Measurements from ENCODE around the gene NRM. TPM values are rescaled to one million over a fixed set of nuclear protein-coding genes. Genes with fewer than 3 reads are reported as not detected.

Gene NRM
- total and polyA plus RNA-seq, 2 of the 13 experiments (the other 11 are each of a cell fraction or from before 2014, with no cell fraction given), result 12.5 to 16.0 TPM

DNA sequence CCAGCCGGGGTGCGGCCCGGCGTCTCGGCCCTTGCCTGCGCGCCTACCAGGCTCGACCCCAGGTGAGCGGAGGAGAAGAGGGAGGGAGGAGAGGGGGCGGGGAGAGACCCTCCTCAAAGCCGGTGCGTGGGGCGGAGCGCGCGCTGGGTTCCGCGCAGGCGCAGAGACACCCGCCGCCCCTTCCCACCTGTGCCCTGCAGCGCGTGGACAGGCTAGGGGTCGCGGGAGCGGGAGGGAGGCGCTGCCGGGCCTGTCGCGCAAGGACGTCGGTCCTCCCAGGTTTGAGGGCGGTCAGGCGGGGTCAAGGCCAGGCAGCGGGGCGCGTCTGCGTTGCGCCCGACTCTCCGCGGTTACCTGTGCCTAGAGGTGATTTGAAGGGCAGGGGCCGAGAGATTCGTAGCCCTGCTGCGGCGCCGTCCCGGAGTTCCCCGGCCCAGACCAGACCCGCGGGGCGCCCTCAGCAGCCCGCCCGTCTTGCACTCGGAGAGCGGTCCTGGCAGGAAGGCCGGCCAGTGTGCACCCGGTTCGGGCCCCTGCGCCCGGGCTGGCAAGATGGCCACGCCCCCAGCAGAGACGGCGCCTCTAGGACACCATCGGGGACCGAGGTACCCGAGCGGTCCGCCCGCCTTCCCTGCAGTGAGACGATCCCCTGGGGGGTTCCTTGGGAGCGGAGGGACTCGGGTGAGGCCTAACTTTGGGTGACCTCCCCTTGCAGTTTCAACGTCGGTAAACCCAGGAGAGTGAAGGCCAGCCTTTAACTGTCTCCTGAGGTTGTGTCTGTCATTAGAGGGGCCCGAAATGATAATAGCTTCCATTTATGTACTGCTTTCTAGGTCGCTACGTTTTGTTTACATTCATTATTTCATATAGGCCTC lies 43.3 kb downstream of the NRM start (continued):
- TF ChIP-seq RBFOX2 (IDR thresholded peaks at IDR 0.05; ENCODE audit: low read depth, low read length), result peak; percentile 99
- TF ChIP-seq SAFB2 (CRISPR knock-in tag; IDR thresholded peaks at IDR 0.05; ENCODE audit: borderline replicate concordance, low read depth), result peak; percentile 93; the same call in 1 of the 2 replicates
- peak; percentile 84; the same call in 1 of the 2 replicates for TF ChIP-seq ZNF891 (CRISPR knock-in tag; IDR thresholded peaks at IDR 0.05)
- TF ChIP-seq XRCC5 (optimal IDR thresholded peaks at IDR 0.05; ENCODE audit: low read length), result no peak
- peak; percentile 80; the same call in 1 of the 2 replicates for TF ChIP-seq ZNF737 (CRISPR knock-in tag; IDR thresholded peaks at IDR 0.05; ENCODE audit: borderline replicate concordance)
- TF ChIP-seq WIZ (CRISPR knock-in tag; IDR thresholded peaks at IDR 0.05), result peak; percentile 93
- no peak for TF ChIP-seq HHEX (CRISPR knock-in tag; IDR thresholded peaks at IDR 0.05)
- peak; percentile 97 for TF ChIP-seq NFKB2 (CRISPR knock-in tag; IDR thresholded peaks at IDR 0.05; ENCODE audit: borderline replicate concordance)
- peak; percentile 95 for TF ChIP-seq ZNF572 (CRISPR knock-in tag; IDR thresholded peaks at IDR 0.05)
- TF ChIP-seq MAFG (CRISPR knock-in tag; IDR thresholded peaks at IDR 0.05), result no peak
- peak; percentile 95; the same call in 1 of the 2 replicates for TF ChIP-seq ZNF724P (CRISPR knock-in tag; IDR thresholded peaks at IDR 0.05; ENCODE audit: borderline replicate concordance)
- TF ChIP-seq ZNF672 (CRISPR knock-in tag; IDR thresholded peaks at IDR 0.05), result peak; percentile 7; the same call in 1 of the 2 replicates
- peak; percentile 95 for TF ChIP-seq SATB2 (CRISPR knock-in tag; IDR thresholded peaks at IDR 0.05)
- no peak for TF ChIP-seq MATR3 (CRISPR knock-in tag; IDR thresholded peaks at IDR 0.05)
- no peak for TF ChIP-seq ZNF20 (CRISPR knock-in tag; IDR thresholded peaks at IDR 0.05)
- peak; percentile 98 for TF ChIP-seq ARNT2 (CRISPR knock-in tag; IDR thresholded peaks at IDR 0.05; ENCODE audit: low read depth)
- TF ChIP-seq FIP1L1 (IDR thresholded peaks at IDR 0.05; ENCODE audit: borderline replicate concordance, insufficient read depth, low read depth, low read length), result 0 out of 2 replicates have a peak, but pooled peaks have one; percentile 0
- peak; percentile 96 for TF ChIP-seq ZNF607 (CRISPR knock-in tag; IDR thresholded peaks at IDR 0.05; ENCODE audit: borderline replicate concordance)
- TF ChIP-seq, protein P1, sequence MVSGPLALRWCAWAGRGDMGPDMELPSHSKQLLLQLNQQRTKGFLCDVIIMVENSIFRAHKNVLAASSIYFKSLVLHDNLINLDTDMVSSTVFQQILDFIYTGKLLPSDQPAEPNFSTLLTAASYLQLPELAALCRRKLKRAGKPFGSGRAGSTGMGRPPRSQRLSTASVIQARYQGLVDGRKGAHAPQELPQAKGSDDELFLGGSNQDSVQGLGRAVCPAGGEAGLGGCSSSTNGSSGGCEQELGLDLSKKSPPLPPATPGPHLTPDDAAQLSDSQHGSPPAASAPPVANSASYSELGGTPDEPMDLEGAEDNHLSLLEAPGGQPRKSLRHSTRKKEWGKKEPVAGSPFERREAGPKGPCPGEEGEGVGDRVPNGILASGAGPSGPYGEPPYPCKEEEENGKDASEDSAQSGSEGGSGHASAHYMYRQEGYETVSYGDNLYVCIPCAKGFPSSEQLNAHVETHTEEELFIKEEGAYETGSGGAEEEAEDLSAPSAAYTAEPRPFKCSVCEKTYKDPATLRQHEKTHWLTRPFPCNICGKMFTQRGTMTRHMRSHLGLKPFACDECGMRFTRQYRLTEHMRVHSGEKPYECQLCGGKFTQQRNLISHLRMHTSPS (CRISPR knock-in tag; IDR thresholded peaks at IDR 0.05; ENCODE audit: low read depth), result peak; percentile 84
- peak; percentile 92; the same call in 1 of the 2 replicates for TF ChIP-seq AHR (CRISPR knock-in tag; IDR thresholded peaks at IDR 0.05)
- TF ChIP-seq, protein P2, sequence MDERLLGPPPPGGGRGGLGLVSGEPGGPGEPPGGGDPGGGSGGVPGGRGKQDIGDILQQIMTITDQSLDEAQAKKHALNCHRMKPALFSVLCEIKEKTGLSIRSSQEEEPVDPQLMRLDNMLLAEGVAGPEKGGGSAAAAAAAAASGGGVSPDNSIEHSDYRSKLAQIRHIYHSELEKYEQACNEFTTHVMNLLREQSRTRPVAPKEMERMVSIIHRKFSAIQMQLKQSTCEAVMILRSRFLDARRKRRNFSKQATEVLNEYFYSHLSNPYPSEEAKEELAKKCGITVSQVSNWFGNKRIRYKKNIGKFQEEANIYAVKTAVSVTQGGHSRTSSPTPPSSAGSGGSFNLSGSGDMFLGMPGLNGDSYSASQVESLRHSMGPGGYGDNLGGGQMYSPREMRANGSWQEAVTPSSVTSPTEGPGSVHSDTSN (CRISPR knock-in tag; IDR thresholded peaks at IDR 0.05), result no peak
- peak; percentile 48; the same call in 1 of the 2 replicates for TF ChIP-seq ZNF749 (CRISPR knock-in tag; IDR thresholded peaks at IDR 0.05; ENCODE audit: borderline replicate concordance)
- TF ChIP-seq ZNF768 (CRISPR knock-in tag; IDR thresholded peaks at IDR 0.05), result peak; percentile 70
- peak; percentile 73 for TF ChIP-seq GATAD1 (CRISPR knock-in tag; IDR thresholded peaks at IDR 0.05)
- no peak for TF ChIP-seq ZNF282 (IDR thresholded peaks at IDR 0.05; ENCODE audit: partially characterized antibody)
- TF ChIP-seq RELA (CRISPR knock-in tag; IDR thresholded peaks at IDR 0.05), result peak; percentile 77; the same call in 1 of the 2 replicates
- TF ChIP-seq, protein P3, sequence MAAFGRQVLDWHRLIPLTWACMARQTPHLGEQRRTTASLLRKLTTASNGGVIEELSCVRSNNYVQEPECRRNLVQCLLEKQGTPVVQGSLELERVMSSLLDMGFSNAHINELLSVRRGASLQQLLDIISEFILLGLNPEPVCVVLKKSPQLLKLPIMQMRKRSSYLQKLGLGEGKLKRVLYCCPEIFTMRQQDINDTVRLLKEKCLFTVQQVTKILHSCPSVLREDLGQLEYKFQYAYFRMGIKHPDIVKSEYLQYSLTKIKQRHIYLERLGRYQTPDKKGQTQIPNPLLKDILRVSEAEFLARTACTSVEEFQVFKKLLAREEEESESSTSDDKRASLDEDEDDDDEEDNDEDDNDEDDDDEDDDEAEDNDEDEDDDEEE (CRISPR knock-in tag; IDR thresholded peaks at IDR 0.05), result peak; percentile 97
- TF ChIP-seq KDM4B (CRISPR knock-in tag; IDR thresholded peaks at IDR 0.05), result 0 out of 2 replicates have a peak, but pooled peaks have one; percentile 51

Data from HepG2 (cell line).